ENCODE data around the gene CBFA2T3.

DNA sequence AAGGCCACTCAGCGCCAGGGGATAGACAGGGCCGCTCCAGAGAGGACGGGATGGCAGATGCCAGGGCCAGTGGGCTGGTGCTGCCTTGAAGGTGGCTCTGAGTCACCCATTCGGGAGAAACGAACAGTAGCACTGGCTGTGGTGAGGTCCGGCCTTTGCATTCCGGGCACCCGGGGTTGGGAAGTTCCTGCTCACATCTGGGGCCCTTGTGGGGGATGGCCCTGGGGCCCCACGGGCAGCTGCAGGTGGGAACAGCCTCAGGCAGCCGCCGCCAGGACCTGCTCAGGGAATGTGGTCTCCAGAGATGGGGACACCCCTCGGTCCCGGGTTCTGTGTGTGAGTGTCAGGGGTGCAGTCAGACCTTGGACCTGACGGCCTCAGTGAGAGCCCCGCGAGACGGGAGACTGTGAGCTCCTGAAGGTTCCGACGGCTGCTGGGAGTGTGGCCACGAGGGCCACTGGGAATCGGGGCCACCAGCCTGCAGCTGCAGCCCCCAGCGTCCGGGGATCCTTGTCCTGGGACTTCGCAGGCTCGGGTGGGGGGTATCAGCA is 1.4 kb downstream of the CBFA2T3 start:
- TF ChIP-seq, protein P1, sequence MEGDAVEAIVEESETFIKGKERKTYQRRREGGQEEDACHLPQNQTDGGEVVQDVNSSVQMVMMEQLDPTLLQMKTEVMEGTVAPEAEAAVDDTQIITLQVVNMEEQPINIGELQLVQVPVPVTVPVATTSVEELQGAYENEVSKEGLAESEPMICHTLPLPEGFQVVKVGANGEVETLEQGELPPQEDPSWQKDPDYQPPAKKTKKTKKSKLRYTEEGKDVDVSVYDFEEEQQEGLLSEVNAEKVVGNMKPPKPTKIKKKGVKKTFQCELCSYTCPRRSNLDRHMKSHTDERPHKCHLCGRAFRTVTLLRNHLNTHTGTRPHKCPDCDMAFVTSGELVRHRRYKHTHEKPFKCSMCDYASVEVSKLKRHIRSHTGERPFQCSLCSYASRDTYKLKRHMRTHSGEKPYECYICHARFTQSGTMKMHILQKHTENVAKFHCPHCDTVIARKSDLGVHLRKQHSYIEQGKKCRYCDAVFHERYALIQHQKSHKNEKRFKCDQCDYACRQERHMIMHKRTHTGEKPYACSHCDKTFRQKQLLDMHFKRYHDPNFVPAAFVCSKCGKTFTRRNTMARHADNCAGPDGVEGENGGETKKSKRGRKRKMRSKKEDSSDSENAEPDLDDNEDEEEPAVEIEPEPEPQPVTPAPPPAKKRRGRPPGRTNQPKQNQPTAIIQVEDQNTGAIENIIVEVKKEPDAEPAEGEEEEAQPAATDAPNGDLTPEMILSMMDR (IDR thresholded peaks at IDR 0.05): no peak
- TF ChIP-seq POLR2A (IDR thresholded peaks at IDR 0.05): no peak
